Measurements from ENCODE around the gene CCDC194.

Gene CCDC194

GRCh38 chr19:17390665-17391370, 3.2 kb downstream of the CCDC194 start (continued):
- TF ChIP-seq KLF17 (tag by site-specific recombination; IDR thresholded peaks at IDR 0.05) = peak; percentile 81
- no peak for TF ChIP-seq ZNF596 (tag by site-specific recombination; IDR thresholded peaks at IDR 0.05)
- no peak; the same call in 1 of the 2 replicates for TF ChIP-seq ZNF654 (tag by site-specific recombination; IDR thresholded peaks at IDR 0.05; ENCODE audit: low read depth)
- TF ChIP-seq ZBTB11 (tag by site-specific recombination; conservative IDR thresholded peaks at IDR 0.05; ENCODE audit: low read depth) = 0 out of 2 replicates have a peak, but pooled peaks have one; percentile 26
- TF ChIP-seq, protein P1, sequence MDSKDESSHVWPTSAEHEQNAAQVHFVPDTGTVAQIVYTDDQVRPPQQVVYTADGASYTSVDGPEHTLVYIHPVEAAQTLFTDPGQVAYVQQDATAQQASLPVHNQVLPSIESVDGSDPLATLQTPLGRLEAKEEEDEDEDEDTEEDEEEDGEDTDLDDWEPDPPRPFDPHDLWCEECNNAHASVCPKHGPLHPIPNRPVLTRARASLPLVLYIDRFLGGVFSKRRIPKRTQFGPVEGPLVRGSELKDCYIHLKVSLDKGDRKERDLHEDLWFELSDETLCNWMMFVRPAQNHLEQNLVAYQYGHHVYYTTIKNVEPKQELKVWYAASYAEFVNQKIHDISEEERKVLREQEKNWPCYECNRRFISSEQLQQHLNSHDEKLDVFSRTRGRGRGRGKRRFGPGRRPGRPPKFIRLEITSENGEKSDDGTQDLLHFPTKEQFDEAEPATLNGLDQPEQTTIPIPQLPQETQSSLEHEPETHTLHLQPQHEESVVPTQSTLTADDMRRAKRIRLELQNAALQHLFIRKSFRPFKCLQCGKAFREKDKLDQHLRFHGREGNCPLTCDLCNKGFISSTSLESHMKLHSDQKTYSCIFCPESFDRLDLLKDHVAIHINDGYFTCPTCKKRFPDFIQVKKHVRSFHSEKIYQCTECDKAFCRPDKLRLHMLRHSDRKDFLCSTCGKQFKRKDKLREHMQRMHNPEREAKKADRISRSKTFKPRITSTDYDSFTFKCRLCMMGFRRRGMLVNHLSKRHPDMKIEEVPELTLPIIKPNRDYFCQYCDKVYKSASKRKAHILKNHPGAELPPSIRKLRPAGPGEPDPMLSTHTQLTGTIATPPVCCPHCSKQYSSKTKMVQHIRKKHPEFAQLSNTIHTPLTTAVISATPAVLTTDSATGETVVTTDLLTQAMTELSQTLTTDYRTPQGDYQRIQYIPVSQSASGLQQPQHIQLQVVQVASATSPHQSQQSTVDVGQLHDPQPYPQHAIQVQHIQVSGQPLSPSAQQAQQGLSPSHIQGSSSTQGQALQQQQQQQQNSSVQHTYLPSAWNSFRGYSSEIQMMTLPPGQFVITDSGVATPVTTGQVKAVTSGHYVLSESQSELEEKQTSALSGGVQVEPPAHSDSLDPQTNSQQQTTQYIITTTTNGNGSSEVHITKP (tag by site-specific recombination; IDR thresholded peaks at IDR 0.05) = peak; percentile 86
- peak; percentile 62 for TF ChIP-seq ZXDB (tag by site-specific recombination; IDR thresholded peaks at IDR 0.05)
- peak; percentile 76 for TF ChIP-seq KLF9 (tag by site-specific recombination; IDR thresholded peaks at IDR 0.05; ENCODE audit: low read depth)
- no peak for TF ChIP-seq BCL6B (tag by site-specific recombination; IDR thresholded peaks at IDR 0.05)
- TF ChIP-seq ZSCAN30 (tag by site-specific recombination; IDR thresholded peaks at IDR 0.05) = peak; percentile 81
- no peak for TF ChIP-seq ZNF677 (tag by site-specific recombination; IDR thresholded peaks at IDR 0.05)
- TF ChIP-seq ZNF600 (tag by site-specific recombination; IDR thresholded peaks at IDR 0.05) = peak; percentile 44; the same call in 1 of the 2 replicates
- no peak for TF ChIP-seq HOXD13 (CRISPR knock-in tag; IDR thresholded peaks at IDR 0.05; ENCODE audit: borderline replicate concordance)
- TF ChIP-seq TRIM28 (IDR thresholded peaks at IDR 0.05; ENCODE audit: borderline replicate concordance, low read length) = no peak
- TF ChIP-seq ZNF140 (tag by site-specific recombination; IDR thresholded peaks at IDR 0.05) = no peak
- TF ChIP-seq ZFP69B (tag by site-specific recombination; IDR thresholded peaks at IDR 0.05) = 0 out of 2 replicates have a peak, but pooled peaks have one; percentile 22
- TF ChIP-seq, protein P2, sequence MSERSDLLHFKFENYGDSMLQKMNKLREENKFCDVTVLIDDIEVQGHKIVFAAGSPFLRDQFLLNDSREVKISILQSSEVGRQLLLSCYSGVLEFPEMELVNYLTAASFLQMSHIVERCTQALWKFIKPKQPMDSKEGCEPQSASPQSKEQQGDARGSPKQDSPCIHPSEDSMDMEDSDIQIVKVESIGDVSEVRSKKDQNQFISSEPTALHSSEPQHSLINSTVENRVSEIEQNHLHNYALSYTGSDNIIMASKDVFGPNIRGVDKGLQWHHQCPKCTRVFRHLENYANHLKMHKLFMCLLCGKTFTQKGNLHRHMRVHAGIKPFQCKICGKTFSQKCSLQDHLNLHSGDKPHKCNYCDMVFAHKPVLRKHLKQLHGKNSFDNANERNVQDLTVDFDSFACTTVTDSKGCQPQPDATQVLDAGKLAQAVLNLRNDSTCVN (tag by site-specific recombination; optimal IDR thresholded peaks at IDR 0.05) = peak; percentile 52
- peak; percentile 70; the same call in 1 of the 2 replicates for TF ChIP-seq ZNF561 (tag by site-specific recombination; IDR thresholded peaks at IDR 0.05; ENCODE audit: borderline replicate concordance)
- TF ChIP-seq ZNF664 (tag by site-specific recombination; IDR thresholded peaks at IDR 0.05) = no peak
- TF ChIP-seq EGR2 (tag by site-specific recombination; IDR thresholded peaks at IDR 0.05; ENCODE audit: low read depth) = no peak
- TF ChIP-seq ZNF426 (tag by site-specific recombination; IDR thresholded peaks at IDR 0.05) = no peak
- TF ChIP-seq SP3 (tag by site-specific recombination; IDR thresholded peaks at IDR 0.05) = peak; percentile 86
- TF ChIP-seq ZNF335 (tag by site-specific recombination; conservative IDR thresholded peaks at IDR 0.05) = peak; percentile 56; the same call in 1 of the 2 replicates
- no peak for TF ChIP-seq ZNF169 (tag by site-specific recombination; IDR thresholded peaks at IDR 0.05)
- TF ChIP-seq, protein P3, sequence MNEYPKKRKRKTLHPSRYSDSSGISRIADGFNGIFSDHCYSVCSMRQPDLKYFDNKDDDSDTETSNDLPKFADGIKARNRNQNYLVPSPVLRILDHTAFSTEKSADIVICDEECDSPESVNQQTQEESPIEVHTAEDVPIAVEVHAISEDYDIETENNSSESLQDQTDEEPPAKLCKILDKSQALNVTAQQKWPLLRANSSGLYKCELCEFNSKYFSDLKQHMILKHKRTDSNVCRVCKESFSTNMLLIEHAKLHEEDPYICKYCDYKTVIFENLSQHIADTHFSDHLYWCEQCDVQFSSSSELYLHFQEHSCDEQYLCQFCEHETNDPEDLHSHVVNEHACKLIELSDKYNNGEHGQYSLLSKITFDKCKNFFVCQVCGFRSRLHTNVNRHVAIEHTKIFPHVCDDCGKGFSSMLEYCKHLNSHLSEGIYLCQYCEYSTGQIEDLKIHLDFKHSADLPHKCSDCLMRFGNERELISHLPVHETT (tag by site-specific recombination; IDR thresholded peaks at IDR 0.05) = 0 out of 2 replicates have a peak, but pooled peaks have one; percentile 36
- 0 out of 2 replicates have a peak, but pooled peaks have one; percentile 50 for TF ChIP-seq ZNF324 (tag by site-specific recombination; IDR thresholded peaks at IDR 0.05)
- TF ChIP-seq ZNF274 (IDR thresholded peaks at IDR 0.05; ENCODE audit: low read length) = no peak
- TF ChIP-seq ZNF274 (tag by site-specific recombination; IDR thresholded peaks at IDR 0.05; ENCODE audit: borderline replicate concordance) = no peak
- no peak for TF ChIP-seq ZNF626 (tag by site-specific recombination; IDR thresholded peaks at IDR 0.05)
